GM13977 (cell line): ENCODE results near the gene NMRK1.

Experiments
- DNase-seq: peaks from one replicate; pipeline ENCODE4 v3.0.0; 2012; ENCODE audit warnings: low spot score
- CTCF ChIP-seq: IDR thresholded peaks from 2 replicates; pipeline ENCODE4 v1.5.1; 2012; ENCODE audit warnings: mild to moderate bottlenecking, control low read depth; ENCODE audit not compliant: insufficient read depth; ENCODE audit errors: extremely low read depth, missing control alignments
- in situ Hi-C: fragments of 300-500 bp; cut with MboI; formaldehyde crosslinking; loops from one replicate; pipeline ENCODE4 v1.12.0; 2022; ENCODE audit warnings: low sequenced_read_pairs, low pct_unique_long_range_greater_than_20kb, mixed read lengths, inconsistent platforms; ENCODE audit not compliant: unreplicated experiment

The NMRK1 gene

GRCh38 chr9:75054368-75055001 lies 33.5 kb downstream of the NMRK1 start:
- in situ Hi-C loops: no loop called here
- DNase-seq: no peak
- TF ChIP-seq CTCF: no peak

GRCh38 chr9:75053869-75054268 lies 34.1 kb downstream of the NMRK1 start:
- DNase-seq: peak; percentile 11
- in situ Hi-C loops: no loop called here
- TF ChIP-seq CTCF: no peak

GRCh38 chr9:75051285-75051684 lies 36.7 kb downstream of the NMRK1 start:
- in situ Hi-C loops: no loop called here
- no peak for DNase-seq
- no peak for TF ChIP-seq CTCF

GRCh38 chr9:75047506-75047905 lies 40.4 kb downstream of the NMRK1 start:
- TF ChIP-seq CTCF: no peak
- in situ Hi-C loops: no loop called here
- no peak for DNase-seq

GRCh38 chr9:75046725-75047345 lies 41.1 kb downstream of the NMRK1 start:
- in situ Hi-C loops: no loop called here
- no peak for TF ChIP-seq CTCF
- no peak for DNase-seq

- in situ Hi-C loops: no loop called here
- DNase-seq: no peak
- no peak for TF ChIP-seq CTCF
Observed at GRCh38 chr9:75041041-75041440, 46.9 kb downstream of the NMRK1 start.
